CD4-positive, alpha-beta T cell treated with Interleukin-10 for 1 hour (primary cell): ENCODE results near the gene GNLY.
"Not testable (repeated sequence)": the region's sequence is repeated elsewhere in the genome, so short reads cannot be mapped to it uniquely, and the experiment has no call there.

ENCODE experiments used
- DNase-seq: peaks from one replicate; pipeline ENCODE4 v3.0.0-alpha.2; 2020

Gene GNLY

DNA sequence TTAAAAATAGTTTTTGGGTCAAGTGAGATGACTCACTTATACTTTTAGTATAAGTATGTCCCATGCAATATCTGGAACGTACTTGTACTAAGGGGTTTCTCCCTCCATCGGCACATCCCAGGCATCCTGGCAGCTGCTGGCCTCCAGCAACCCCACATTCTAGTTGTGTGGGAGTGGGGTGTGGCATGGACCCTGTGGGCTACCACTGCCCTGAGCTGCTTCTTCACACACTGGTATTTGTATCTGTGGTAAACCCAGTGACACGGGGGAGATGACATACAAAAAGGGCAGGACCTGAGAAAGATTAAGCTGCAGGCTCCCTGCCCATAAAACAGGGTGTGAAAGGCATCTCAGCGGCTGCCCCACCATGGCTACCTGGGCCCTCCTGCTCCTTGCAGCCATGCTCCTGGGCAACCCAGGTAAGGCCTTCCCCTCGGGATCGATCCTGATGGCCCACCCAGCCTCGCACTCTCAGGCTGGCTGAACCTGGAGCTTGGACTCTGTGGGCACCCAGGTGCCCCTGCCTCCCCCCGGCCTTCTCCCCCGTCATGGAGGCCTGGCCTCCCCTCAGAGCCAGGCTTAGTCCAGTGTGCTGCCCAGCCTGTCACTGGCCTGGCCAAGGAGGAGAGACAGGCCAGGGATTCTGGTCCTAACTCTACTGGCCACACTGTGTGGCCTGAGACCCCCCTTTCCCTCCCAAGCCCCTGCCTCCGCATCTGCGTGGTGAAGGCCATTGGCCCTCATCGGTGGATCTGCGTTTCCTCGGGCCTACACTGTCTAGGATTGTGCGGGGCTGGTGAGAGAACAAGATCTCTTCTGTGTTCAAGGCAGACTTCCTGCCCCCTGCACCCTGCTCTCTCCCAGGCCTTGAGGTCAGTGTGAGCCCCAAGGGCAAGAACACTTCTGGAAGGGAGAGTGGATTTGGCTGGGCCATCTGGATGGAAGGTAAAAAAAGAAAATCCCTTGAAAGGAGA, at the start of gene GNLY:
Gene GNLY, plus strand, starts transcription at position 307 of the 974 bp plus-strand sequence. Its CDS starts 61 bp downstream, at position 368.
- DNase-seq = peak; percentile 51

DNA sequence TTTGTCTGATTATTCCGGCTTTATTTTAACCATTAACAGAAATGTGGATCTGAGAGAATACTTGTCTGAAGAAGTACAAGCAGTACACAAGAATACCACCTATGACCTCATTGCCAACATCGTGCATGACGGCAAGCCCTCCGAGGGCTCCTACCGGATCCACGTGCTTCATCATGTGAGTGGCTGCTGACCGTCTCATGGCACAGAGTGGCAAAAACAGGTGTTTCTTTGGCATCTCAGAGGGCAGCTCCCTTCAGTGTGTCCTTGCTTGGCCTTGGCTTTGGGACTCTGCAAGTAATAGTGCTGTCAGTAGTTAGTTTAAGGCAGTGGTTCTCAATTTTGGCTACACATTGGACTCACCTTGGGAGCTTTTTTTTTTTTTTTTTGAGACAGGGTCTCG, 49.2 kb upstream of the GNLY start:
- no peak for DNase-seq

- no peak for DNase-seq
Measured at GRCh38 chr2:85646166-85646565, 48.0 kb upstream of the GNLY start.

- DNase-seq = no peak
Measured at GRCh38 chr2:85647823-85648526, 46.2 kb upstream of the GNLY start.

DNA sequence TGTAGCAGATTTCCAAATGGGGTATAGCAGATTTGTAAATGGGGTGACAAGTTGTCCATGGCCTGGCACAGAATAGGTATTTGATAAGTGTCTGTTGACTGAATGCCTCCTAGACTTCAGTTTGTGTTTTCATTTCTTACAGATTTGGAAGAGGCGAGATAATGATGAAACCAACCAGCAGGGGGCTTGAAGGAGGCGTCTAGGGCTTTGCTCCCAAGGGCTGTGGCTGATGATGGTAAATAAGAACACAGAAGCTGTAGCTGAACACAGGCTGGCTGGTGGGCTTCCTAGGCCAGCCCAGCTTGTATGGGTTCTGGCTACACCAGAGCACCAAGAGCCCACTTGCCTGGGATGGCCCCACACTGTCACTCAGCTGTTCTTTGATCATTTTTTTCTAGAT, 45.5 kb upstream of the GNLY start:
- peak; percentile 19 for DNase-seq

- no peak for DNase-seq
Measured at GRCh38 chr2:85649201-85650190, 44.7 kb upstream of the GNLY start.

DNA sequence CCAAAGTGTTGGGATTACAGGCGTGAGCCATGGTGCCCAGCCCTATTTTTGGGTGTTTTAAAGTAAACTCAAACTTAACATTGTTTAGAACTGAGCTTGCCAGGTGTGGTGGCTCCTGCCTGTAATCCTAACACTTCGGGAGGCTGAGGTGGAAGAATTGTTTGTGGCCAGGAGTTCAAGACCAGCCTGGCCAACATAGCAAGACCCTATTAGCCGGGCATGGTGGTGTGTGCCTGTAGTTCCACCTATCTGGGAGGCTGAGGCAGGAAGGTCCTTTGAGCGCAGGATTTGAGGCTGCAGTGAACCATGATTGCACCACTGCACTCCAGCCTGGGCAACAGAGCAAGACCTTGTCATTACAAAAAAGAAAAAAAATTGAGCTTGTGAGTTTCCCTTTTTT, 43.7 kb upstream of the GNLY start:
- DNase-seq = no peak

- no peak for DNase-seq
Measured at GRCh38 chr2:85651097-85651496, 43.1 kb upstream of the GNLY start.

- no peak for DNase-seq
Measured at GRCh38 chr2:85652056-85652455, 42.1 kb upstream of the GNLY start.

DNA sequence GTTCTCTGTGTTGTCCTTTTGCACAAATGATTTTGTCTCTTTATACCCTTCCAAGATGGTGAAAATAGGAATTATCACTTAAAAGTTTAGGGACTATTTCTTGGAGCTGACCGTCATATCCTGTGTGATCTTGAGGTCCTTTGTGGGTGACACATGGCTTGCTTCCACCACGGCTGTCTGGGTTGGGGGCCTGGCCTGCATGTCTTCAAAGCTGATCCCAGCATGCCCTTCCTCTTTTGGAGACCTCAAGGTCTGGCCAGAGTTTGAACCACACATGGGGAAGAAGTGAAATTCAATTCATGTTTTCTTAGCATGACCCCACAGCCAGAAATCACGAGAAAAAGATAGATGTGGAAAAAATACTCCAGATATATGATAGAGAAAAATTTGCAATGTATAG, 40.2 kb upstream of the GNLY start:
- no peak for DNase-seq

DNA sequence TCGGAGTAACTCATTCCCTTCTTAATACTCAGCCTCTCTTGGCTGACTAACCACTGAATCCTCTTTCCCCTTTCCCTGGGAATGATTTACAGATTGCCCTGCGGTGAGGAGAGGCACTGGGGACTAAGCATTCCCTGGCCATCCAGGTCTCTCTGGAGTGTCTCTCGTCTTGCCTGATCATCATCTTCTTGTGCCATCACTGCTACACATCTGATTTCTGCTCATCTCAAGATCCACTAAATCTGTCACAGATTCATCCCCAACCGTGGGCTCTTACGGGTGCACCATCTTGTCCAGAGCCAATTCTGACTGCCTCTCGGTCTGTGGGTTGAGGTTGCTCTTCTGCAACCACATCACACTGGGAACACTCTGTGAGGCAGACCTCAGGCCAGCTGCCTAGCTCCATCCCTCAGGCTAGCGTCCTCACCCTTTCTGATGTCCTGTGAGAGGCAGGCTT, 38.2 kb upstream of the GNLY start:
- DNase-seq = no peak

DNA sequence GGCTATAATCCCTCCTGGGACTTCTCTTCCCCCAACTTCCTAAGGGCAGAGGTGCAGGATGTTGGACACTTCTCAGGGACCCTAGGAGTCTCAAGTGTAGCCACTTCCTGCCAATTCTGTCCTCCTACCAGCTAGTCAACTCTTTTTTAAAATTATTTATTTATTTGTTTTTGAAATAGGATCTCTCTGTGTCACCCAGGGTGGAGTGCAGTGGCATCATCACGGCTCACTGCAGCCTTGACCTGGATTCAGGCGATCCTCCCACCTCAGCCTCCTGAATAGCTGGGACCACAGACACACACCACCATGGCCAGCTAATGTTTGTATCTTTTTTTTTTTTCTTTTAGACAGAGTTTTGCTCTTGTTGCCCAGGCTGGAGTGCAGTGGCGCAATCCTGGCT, 37.7 kb upstream of the GNLY start:
- DNase-seq = no peak

- DNase-seq = not testable (repeated sequence)
Measured at GRCh38 chr2:85657399-85657798, 36.8 kb upstream of the GNLY start.

DNA sequence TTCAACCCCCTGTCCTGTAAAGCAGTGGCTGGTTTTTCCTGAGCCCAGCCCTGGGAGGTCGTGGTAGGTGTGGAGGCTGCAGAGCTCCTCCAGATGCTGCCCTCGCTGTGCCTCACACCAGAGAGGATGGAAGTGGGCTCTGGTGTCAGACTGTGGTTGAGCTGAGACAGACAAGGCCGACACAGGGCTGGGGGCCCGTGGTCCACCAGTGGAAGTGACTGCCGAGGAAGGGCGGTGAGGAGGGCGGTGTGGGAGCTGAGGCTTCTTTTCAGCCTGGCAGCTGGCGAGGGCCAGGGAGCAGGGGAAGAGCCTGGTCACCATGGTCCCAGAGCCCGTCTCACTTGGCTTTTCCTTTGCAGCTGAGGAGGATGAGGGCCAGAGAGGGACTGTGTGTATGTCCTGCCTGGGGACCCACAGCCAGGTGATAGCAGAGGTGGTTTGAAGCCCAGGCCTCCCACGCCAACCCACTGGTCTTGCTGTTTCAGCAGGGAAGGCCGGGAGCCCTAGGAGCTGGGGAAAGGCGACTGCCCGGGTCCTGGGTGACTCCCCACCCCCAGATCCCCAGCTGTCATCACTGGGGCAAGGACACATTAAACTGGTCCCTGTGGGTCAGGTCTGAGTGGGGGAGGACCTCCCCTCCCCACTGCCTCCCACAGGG, 34.7 kb upstream of the GNLY start:
- DNase-seq = no peak

DNA sequence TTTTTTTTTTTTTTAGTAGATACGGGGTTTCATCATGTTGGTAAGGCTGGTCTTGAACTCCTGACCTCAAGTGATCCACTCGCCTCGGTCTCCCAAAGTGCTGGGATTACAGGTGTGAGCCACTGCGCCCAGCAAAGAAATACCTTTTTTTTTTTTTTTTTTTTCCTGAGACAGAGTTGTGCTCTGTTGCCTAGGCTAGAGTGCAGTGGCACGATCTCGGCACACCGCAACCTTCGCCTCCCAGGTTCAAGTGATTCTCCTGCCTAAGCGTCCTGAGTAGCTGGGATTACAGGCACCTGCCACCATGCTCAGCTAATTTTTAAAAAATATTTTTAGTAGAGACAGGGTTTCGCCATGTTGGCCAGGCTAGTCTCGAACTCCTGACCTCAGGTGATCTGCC, 33.9 kb upstream of the GNLY start:
- DNase-seq = not testable (repeated sequence)

DNA sequence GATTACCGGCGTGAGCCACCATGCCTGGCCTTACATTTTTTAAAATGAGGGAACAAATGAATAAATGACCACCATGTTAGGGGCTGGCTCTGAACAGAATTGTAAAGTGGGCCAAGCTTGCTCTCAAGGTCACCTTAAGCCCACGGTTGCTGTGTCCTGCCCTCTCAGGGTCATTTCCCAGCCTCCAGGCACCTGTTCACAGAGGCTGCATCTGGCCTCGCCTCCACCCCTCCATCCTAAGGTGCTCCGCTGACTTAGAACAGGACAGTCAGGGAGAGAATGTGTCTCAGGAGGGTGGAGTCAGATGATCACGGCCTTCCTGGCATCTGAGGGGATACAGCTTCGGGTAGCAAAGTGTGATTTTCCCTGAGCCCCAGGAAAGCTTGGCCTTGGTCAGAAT, 33.4 kb upstream of the GNLY start:
- no peak for DNase-seq

DNA sequence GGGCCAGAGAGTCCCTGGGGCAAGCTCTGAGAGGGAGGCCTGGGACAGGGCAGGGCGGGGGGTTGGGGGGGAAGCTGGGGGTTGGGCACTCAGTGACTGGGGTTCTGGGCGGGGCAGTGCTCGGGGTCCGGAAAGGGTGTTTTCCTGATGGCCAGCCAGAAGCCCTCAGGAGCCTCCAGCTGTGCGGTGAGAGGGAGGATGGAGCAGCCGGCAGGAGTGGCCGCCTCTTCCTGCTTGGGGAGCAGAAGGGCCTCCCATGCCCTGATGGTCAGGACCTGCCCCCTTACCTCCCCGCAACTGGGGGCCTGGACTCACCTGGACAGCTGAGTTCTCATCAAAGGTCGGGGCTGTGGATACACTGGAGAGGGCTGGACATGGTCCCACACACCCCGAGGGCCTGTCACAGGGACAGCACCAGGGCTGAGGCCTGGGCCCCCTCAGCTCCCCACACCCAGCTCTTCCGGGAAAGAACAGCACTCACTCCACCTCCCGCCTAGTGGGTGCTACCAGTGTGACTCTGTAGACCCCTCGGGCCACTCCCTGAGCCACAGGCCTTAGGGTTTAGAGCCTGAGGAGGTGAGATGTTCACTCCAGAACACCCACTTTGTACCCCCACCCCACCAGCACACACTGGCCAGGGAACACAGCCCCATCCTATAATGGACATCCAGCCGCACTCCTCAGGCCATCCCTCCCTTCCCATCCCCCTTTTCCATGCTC, 32.9 kb upstream of the GNLY start:
- DNase-seq = no peak

DNA sequence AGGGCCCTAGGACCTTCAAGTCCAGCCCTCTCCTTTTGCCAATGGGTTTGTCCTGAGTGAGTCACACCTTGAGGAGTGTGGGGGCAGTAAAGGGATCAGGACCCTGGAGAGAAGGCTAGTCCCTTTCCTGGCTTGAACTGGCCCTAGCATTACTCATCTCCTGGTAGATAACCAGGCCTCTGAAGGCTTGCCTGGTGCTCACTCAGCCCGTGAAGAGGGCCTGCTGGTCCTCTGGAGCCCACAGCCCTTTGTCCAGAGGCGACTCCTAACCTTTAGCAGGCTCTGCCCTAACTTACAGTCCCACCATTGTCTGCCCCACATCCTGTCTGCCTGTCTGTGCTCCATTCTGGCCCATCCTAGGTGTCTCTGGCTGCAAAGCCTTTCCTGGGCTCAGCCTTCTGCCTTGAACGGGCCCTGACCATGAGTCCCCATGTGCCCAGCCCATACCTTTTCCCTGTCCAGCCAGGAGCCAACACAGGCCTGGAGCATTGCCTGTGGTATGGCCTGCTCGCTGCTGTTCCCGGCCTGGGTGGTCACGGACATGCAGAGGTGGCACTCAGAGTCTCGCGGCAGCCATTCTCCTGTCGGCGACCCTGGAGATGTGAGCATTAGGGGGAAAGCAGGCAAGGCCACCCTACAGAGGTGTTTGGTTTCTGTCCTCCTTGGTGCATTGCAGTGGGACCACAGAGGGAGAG, 31.1 kb upstream of the GNLY start:
- no peak for DNase-seq

DNA sequence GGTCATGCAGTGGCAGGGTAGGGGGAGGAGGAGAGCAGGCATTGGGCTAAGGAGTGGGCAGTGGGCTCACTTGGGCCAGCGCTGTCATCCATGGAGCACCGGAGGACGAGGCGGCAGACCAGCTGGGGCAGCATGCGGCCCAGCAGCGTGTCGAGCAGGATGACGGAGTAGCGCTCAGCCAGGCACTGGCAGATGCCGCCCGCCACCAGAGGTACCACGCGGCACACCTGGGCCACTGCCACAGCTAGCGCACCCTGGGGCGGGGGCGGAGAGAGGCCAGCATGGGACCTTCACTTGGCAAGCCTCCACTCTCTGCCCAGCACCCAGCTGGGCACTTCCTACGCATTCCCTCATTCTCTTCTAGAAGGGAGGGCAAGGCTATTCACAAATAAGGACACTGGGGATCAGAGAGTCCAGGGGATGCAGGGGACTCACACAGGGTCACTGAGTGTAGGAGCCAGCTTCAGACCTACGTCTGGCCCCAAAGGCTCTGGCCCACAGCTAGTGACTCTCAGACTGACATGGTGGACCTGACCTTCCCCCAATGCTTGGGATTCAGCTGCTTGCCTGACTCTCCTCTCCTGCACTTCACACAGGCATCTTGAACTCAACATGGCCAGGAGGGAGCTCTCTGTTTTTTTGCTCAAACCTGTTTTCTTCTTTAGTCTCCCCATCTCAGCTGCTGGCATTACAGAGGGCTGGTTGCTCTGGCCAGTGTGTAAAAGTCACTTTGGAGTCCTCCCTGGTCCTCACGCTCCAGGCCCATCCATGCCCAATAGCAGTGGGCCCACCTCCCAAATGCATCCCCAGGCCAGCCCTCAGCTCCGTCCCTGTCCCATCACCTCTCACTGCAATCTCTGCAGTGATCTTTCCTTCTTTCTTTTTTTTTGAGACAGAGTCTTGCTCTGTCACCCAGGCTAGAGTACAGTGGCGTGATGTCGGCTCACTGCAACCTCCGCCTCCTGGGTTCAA, 30.3 kb upstream of the GNLY start:
- no peak for DNase-seq
